Mesendoderm (in vitro differentiated cells): ENCODE results near the gene DDX47.
"Not testable (repeated sequence)": the region's sequence is repeated elsewhere in the genome, so short reads cannot be mapped to it uniquely, and the experiment has no call there.

Experiments
- DNase-seq: peaks from one replicate; pipeline ENCODE4 v3.0.0; 2013
- H2AK5ac ChIP-seq: 2 replicates; pipeline ENCODE4 v1.6.1; 2013; ENCODE audit warnings: low read length, inconsistent platforms
- H2BK120ac ChIP-seq: 2 replicates; pipeline ENCODE4 v1.6.1; 2013; ENCODE audit warnings: low read depth, mild to moderate bottlenecking, low read length, moderate library complexity, mixed read lengths
- H2BK15ac ChIP-seq: replicated peaks from 2 replicates; pipeline ENCODE4 v1.6.1; 2013; ENCODE audit warnings: low read depth, mild to moderate bottlenecking, moderate library complexity
- H2BK5ac ChIP-seq: 2 replicates; pipeline ENCODE4 v1.6.1; 2013; ENCODE audit warnings: low read length, inconsistent platforms
- H3K18ac ChIP-seq: 2 replicates; pipeline ENCODE4 v1.6.1; 2013; ENCODE audit warnings: mild to moderate bottlenecking, low read length, mixed read lengths
- H3K23ac ChIP-seq: one replicate; pipeline ENCODE4 v1.6.1; 2013; ENCODE audit warnings: low read length
- H3K27ac ChIP-seq: 2 replicates; pipeline ENCODE4 v1.5.1; 2013; ENCODE audit warnings: low read depth, mild to moderate bottlenecking, inconsistent platforms, low read length, moderate library complexity
- H3K27me3 ChIP-seq: 2 replicates; pipeline ENCODE4 v1.6.1; 2013; ENCODE audit warnings: low read length, control low read depth, mild to moderate bottlenecking, inconsistent platforms; ENCODE audit not compliant: insufficient read depth, poor library complexity
- H3K36me3 ChIP-seq: 2 replicates; pipeline ENCODE4 v1.6.1; 2013; ENCODE audit warnings: low read length, inconsistent platforms; ENCODE audit not compliant: control insufficient read depth, insufficient read depth
- H3K4ac ChIP-seq: one replicate; pipeline ENCODE4 v1.6.1; 2013; ENCODE audit warnings: low read depth, mild to moderate bottlenecking, low read length, moderate library complexity
- H3K4me1 ChIP-seq: 2 replicates; pipeline ENCODE4 v1.6.1; 2013; ENCODE audit warnings: low read depth, low read length, inconsistent platforms; ENCODE audit not compliant: control insufficient read depth
- H3K4me2 ChIP-seq: 2 replicates; pipeline ENCODE4 v1.6.1; 2013; ENCODE audit warnings: low read length
- H3K4me3 ChIP-seq: 2 replicates; pipeline ENCODE4 v1.5.1; 2013; ENCODE audit warnings: mild to moderate bottlenecking, low read length
- H3K56ac ChIP-seq: one replicate; pipeline ENCODE4 v1.6.1; 2013; ENCODE audit warnings: low read length
- H3K79me1 ChIP-seq: 2 replicates; pipeline ENCODE4 v1.6.1; 2013; ENCODE audit warnings: low read length, inconsistent platforms
- H3K79me2 ChIP-seq: 2 replicates; pipeline ENCODE4 v1.6.1; 2013; ENCODE audit warnings: mild to moderate bottlenecking, low read length; ENCODE audit not compliant: control insufficient read depth, insufficient read depth
- H3K9ac ChIP-seq: 2 replicates; pipeline ENCODE4 v1.6.1; 2013; ENCODE audit warnings: low read length, inconsistent platforms
- H4K5ac ChIP-seq: one replicate; pipeline ENCODE4 v1.6.1; 2013; ENCODE audit warnings: low read length
- H4K8ac ChIP-seq: one replicate; pipeline ENCODE4 v1.6.1; 2013; ENCODE audit warnings: low read depth, mild to moderate bottlenecking, control low read depth, low read length, moderate library complexity
- WGBS: extraction: QIAGEN DNeasy Blood & Tissue Kit; methylation state at CpG from one replicate; pipeline ENCODE4 v1.1.7; 2013; ENCODE audit warnings: low lambda C conversion rate, missing lambda C conversion rate; ENCODE audit not compliant: insufficient coverage; ENCODE audit errors: extremely low coverage; 5-methylcytosine and 5-hydroxymethylcytosine counted together

The DDX47 gene

GRCh38 chr12:12837813-12838153 lies 24.6 kb downstream of the DDX47 start:
- Histone ChIP-seq H4K8ac (no peak overlapping the region), H4K5ac (no peak overlapping the region), H3K27ac (no peak overlapping the region), H3K4me3 (no peak overlapping the region), H3K4me1 (no peaks in the 10 kb centered on the region), H2BK15ac (no peak overlapping the region), H3K36me3 (peaks cover 1% of the 10 kb centered on the region), H3K56ac (no peak overlapping the region), H3K4me2 (no peak overlapping the region), H3K18ac (no peak overlapping the region), H2AK5ac (no peak overlapping the region), H3K79me1 (no peaks in the 10 kb centered on the region), H3K27me3 (no peaks in the 10 kb centered on the region), H3K23ac (no peak overlapping the region), H2BK120ac (no peak overlapping the region), H3K4ac (no peak overlapping the region), H3K9ac (no peak overlapping the region), H3K79me2 (no peaks in the 10 kb centered on the region), H2BK5ac (no peak overlapping the region)
- no CpG with 5 or more reads among the region's 3 CpGs for WGBS
- DNase-seq, result no peak

GRCh38 chr12:12839003-12839395 lies 25.9 kb downstream of the DDX47 start:
- Histone ChIP-seq H3K56ac (no peak overlapping the region), H3K79me2 (no peaks in the 10 kb centered on the region), H3K4me1 (no peaks in the 10 kb centered on the region), H3K4ac (no peak overlapping the region), H2BK120ac (no peak overlapping the region), H3K27ac (no peak overlapping the region), H3K4me2 (no peak overlapping the region), H3K36me3 (no peaks in the 10 kb centered on the region), H3K9ac (no peak overlapping the region), H4K8ac (no peak overlapping the region), H3K23ac (no peak overlapping the region), H4K5ac (no peak overlapping the region), H3K4me3 (no peak overlapping the region), H3K27me3 (no peaks in the 10 kb centered on the region), H2BK5ac (no peak overlapping the region), H2BK15ac (no peak overlapping the region), H3K18ac (no peak overlapping the region), H3K79me1 (no peaks in the 10 kb centered on the region), H2AK5ac (no peak overlapping the region)
- no CpG with 5 or more reads among the region's 1 CpG for WGBS
- no peak for DNase-seq

GRCh38 chr12:12839439-12839838 lies 26.3 kb downstream of the DDX47 start:
- not testable (repeated sequence) for H3K79me1 ChIP-seq, H3K4me3 ChIP-seq, H3K27ac ChIP-seq, H3K36me3 ChIP-seq, H3K27me3 ChIP-seq, H3K56ac ChIP-seq, H3K4ac ChIP-seq, H3K4me1 ChIP-seq, H2BK15ac ChIP-seq, DNase-seq, H3K23ac ChIP-seq, H2BK120ac ChIP-seq, H4K8ac ChIP-seq, H3K4me2 ChIP-seq, H3K18ac ChIP-seq, H2AK5ac ChIP-seq, H2BK5ac ChIP-seq, H3K79me2 ChIP-seq, H3K9ac ChIP-seq, H4K5ac ChIP-seq
- no CpG with 5 or more reads among the region's 10 CpGs for WGBS

GRCh38 chr12:12839873-12840579 lies 26.9 kb downstream of the DDX47 start:
- Histone ChIP-seq H4K5ac (no peak overlapping the region), H3K79me1 (no peaks in the 10 kb centered on the region), H3K4ac (no peak overlapping the region), H2BK120ac (no peak overlapping the region), H3K4me1 (no peaks in the 10 kb centered on the region), H3K23ac (no peak overlapping the region), H2BK15ac (no peak overlapping the region), H3K9ac (no peak overlapping the region), H3K36me3 (no peaks in the 10 kb centered on the region), H2AK5ac (no peak overlapping the region), H3K27ac (no peak overlapping the region), H3K4me2 (no peak overlapping the region), H3K4me3 (no peak overlapping the region), H3K18ac (no peak overlapping the region), H3K27me3 (no peaks in the 10 kb centered on the region), H2BK5ac (no peak overlapping the region), H3K79me2 (no peaks in the 10 kb centered on the region), H4K8ac (no peak overlapping the region), H3K56ac (no peak overlapping the region)
- DNase-seq, result no peak
- no CpG with 5 or more reads among the region's 5 CpGs for WGBS

GRCh38 chr12:12840580-12840899 lies 27.4 kb downstream of the DDX47 start:
- Histone ChIP-seq H4K5ac (no peak overlapping the region), H3K4me1 (no peaks in the 10 kb centered on the region), H2AK5ac (no peak overlapping the region), H3K79me2 (no peaks in the 10 kb centered on the region), H3K18ac (no peak overlapping the region), H2BK120ac (no peak overlapping the region), H3K79me1 (no peaks in the 10 kb centered on the region), H3K4ac (no peak overlapping the region), H3K9ac (no peak overlapping the region), H3K56ac (no peak overlapping the region), H4K8ac (no peak overlapping the region), H3K4me3 (no peak overlapping the region), H3K23ac (no peak overlapping the region), H3K4me2 (no peak overlapping the region), H3K36me3 (no peaks in the 10 kb centered on the region), H2BK15ac (no peak overlapping the region), H3K27me3 (no peaks in the 10 kb centered on the region), H3K27ac (no peak overlapping the region), H2BK5ac (no peak overlapping the region)
- no peak for DNase-seq
- WGBS, result no CpG with 5 or more reads among the region's 5 CpGs

- not testable (repeated sequence) for H3K4me3 ChIP-seq, H3K27me3 ChIP-seq, H3K18ac ChIP-seq, H3K4ac ChIP-seq, H2BK5ac ChIP-seq, H3K27ac ChIP-seq, H3K23ac ChIP-seq, H3K4me2 ChIP-seq, H4K8ac ChIP-seq, H2AK5ac ChIP-seq, H2BK15ac ChIP-seq, H4K5ac ChIP-seq, H3K56ac ChIP-seq, H2BK120ac ChIP-seq, H3K79me2 ChIP-seq, H3K9ac ChIP-seq, H3K79me1 ChIP-seq, H3K4me1 ChIP-seq, H3K36me3 ChIP-seq
- no CpG with 5 or more reads among the region's 13 CpGs for WGBS
- DNase-seq, result peak; percentile 50
Measured at GRCh38 chr12:12841428-12841827, 28.3 kb downstream of the DDX47 start.
